NCI-H1417 treated with DMSO at 0.1 percent for 48 hours (cell line): ENCODE results near the gene RECK.
"Not testable (repeated sequence)": the region's sequence is repeated elsewhere in the genome, so short reads cannot be mapped to it uniquely, and the experiment has no call there.

Source experiments
- DNase-seq: peaks from one replicate; lab custom pipeline; 2025; lab: John Stamatoyannopoulos, UW

RECK gene

GRCh38 chr9:36074055-36074454, 37.3 kb downstream of the RECK start:
- DNase-seq = no peak

GRCh38 chr9:36074870-36075532, 38.3 kb downstream of the RECK start:
- no peak for DNase-seq

- DNase-seq = no peak
Observed at GRCh38 chr9:36078051-36078450, 41.3 kb downstream of the RECK start.

GRCh38 chr9:36080519-36080918, 43.8 kb downstream of the RECK start:
- DNase-seq = no peak

- no peak for DNase-seq
Observed at GRCh38 chr9:36082931-36083330, 46.2 kb downstream of the RECK start.

- DNase-seq = no peak
Observed at GRCh38 chr9:36086442-36086841, 49.7 kb downstream of the RECK start.

GRCh38 chr9:36087054-36087453, 50.3 kb downstream of the RECK start:
- DNase-seq = not testable (repeated sequence)

- DNase-seq = no peak
Observed at GRCh38 chr9:36088020-36088419, 51.3 kb downstream of the RECK start.

GRCh38 chr9:36091026-36091953, 54.6 kb downstream of the RECK start:
- no peak for DNase-seq

GRCh38 chr9:36092014-36092413, 55.3 kb downstream of the RECK start:
- DNase-seq = no peak

GRCh38 chr9:36092509-36093215, 55.9 kb downstream of the RECK start:
- no peak for DNase-seq

- no peak for DNase-seq
Observed at GRCh38 chr9:36093384-36093783, 56.7 kb downstream of the RECK start.

GRCh38 chr9:36099718-36100117, 63.0 kb downstream of the RECK start:
- no peak for DNase-seq

- DNase-seq = no peak
Observed at GRCh38 chr9:36100532-36100931, 63.8 kb downstream of the RECK start.

GRCh38 chr9:36101916-36102741, 65.4 kb downstream of the RECK start:
- DNase-seq = no peak

- DNase-seq = no peak
Observed at GRCh38 chr9:36102742-36103495, 66.2 kb downstream of the RECK start.

- DNase-seq = no peak
Observed at GRCh38 chr9:36109071-36109470, 72.4 kb downstream of the RECK start.

GRCh38 chr9:36110434-36110833, 73.7 kb downstream of the RECK start:
- no peak for DNase-seq

- no peak for DNase-seq
Observed at GRCh38 chr9:36112516-36112915, 75.8 kb downstream of the RECK start.

GRCh38 chr9:36113999-36114398, 77.3 kb downstream of the RECK start:
- no peak for DNase-seq

GRCh38 chr9:36116593-36116992, 79.9 kb downstream of the RECK start:
- DNase-seq = no peak
